A673 (cell line): ENCODE results near the gene ORAI3. TPM values are rescaled to one million over a fixed set of nuclear protein-coding genes. Genes with fewer than 3 reads are reported as not detected.

Experiments
- BruUV-seq: library from RNA; stranded (reverse); fragments of 400-500 nt; replicated peaks from 2 replicates; lab custom pipeline; 2021; lab: Mats Ljungman, UMichigan
- CTCF ChIA-PET: fragments of 300-600 bp; sonication (Branson Sonifier 250); formaldehyde crosslinking; loops from one replicate; lab custom pipeline; 2022; ENCODE audit warnings: antibody characterized with exemption; lab: Charles Lee
- POLR2A ChIA-PET: fragments of 300-600 bp; sonication (Branson Sonifier 250); formaldehyde crosslinking; loops from one replicate; lab custom pipeline; 2022; ENCODE audit warnings: antibody characterized with exemption; ENCODE audit not compliant: low non-redundant PET; lab: Charles Lee
- DNase-seq: peaks from one replicate; pipeline ENCODE4 v3.0.0-alpha.2; 2015; ENCODE audit warnings: low spot score
- H3K27ac ChIP-seq: fragments of 200-600 bp; sonication (generic); 2 replicates; pipeline ENCODE4 v1.5.1; 2016; ENCODE audit warnings: mixed run types, low read depth, mild to moderate bottlenecking, mixed read lengths, antibody characterized with exemption, low read length; ENCODE audit not compliant: poor library complexity, severe bottlenecking
- H3K27me3 ChIP-seq: fragments of 200-600 bp; sonication (generic); replicated peaks from 2 replicates; pipeline ENCODE4 v1.6.1; 2017; ENCODE audit warnings: mixed run types, low read depth, mild to moderate bottlenecking, mixed read lengths, antibody characterized with exemption, low read length; ENCODE audit not compliant: insufficient read depth, poor library complexity
- H3K36me3 ChIP-seq: fragments of 200-600 bp; sonication (generic); 2 replicates; pipeline ENCODE4 v1.6.1; 2016; ENCODE audit warnings: mixed run types, mild to moderate bottlenecking, mixed read lengths, antibody characterized with exemption, low read length; ENCODE audit not compliant: insufficient read depth, poor library complexity, severe bottlenecking
- H3K4me1 ChIP-seq: fragments of 200-600 bp; sonication (generic); 2 replicates; pipeline ENCODE4 v1.6.1; 2017; ENCODE audit warnings: mixed run types, mild to moderate bottlenecking, mixed read lengths, antibody characterized with exemption, low read length; ENCODE audit not compliant: insufficient read depth, poor library complexity, severe bottlenecking
- H3K4me3 ChIP-seq: fragments of 200-600 bp; sonication (generic); 2 replicates; pipeline ENCODE4 v1.5.1; 2016; ENCODE audit warnings: low read depth, mixed run types, mild to moderate bottlenecking, mixed read lengths, low read length; ENCODE audit not compliant: poor library complexity, severe bottlenecking
- H3K9me3 ChIP-seq: fragments of 200-600 bp; sonication (generic); 2 replicates; pipeline ENCODE4 v1.6.1; 2016; ENCODE audit warnings: mixed run types, low read depth, mild to moderate bottlenecking, mixed read lengths, antibody characterized with exemption, low read length; ENCODE audit not compliant: poor library complexity, severe bottlenecking
- CTCF ChIP-seq: fragments of 300-800, 200-600 bp; sonication (generic); conservative IDR thresholded peaks from 2 replicates; pipeline ENCODE4 v1.5.1; 2017; ENCODE audit warnings: low read depth, mild to moderate bottlenecking, antibody characterized with exemption, low read length, moderate library complexity, mixed read lengths
- EZH2 ChIP-seq: fragments of 200-600 bp; sonication (generic); IDR thresholded peaks from 2 replicates; pipeline ENCODE4 v1.6.1; 2017; ENCODE audit warnings: borderline replicate concordance, low read depth, mild to moderate bottlenecking, mixed read lengths, antibody characterized with exemption, low read length; ENCODE audit not compliant: poor library complexity, severe bottlenecking
- intact Hi-C: fragments of 100-400 bp; cut with micrococcal nuclease; formaldehyde crosslinking; loops from one replicate; pipeline ENCODE4 v1.10.0; 2022; ENCODE audit not compliant: unreplicated experiment
- total RNA-seq: library from RNA; stranded (reverse); gene quantifications from 2 replicates; pipeline ENCODE4 v1.2.3, GENCODE V29; 2021

ORAI3 gene
- total RNA-seq, 1 experiment from 2014 or later, result 2.1 TPM

DNA sequence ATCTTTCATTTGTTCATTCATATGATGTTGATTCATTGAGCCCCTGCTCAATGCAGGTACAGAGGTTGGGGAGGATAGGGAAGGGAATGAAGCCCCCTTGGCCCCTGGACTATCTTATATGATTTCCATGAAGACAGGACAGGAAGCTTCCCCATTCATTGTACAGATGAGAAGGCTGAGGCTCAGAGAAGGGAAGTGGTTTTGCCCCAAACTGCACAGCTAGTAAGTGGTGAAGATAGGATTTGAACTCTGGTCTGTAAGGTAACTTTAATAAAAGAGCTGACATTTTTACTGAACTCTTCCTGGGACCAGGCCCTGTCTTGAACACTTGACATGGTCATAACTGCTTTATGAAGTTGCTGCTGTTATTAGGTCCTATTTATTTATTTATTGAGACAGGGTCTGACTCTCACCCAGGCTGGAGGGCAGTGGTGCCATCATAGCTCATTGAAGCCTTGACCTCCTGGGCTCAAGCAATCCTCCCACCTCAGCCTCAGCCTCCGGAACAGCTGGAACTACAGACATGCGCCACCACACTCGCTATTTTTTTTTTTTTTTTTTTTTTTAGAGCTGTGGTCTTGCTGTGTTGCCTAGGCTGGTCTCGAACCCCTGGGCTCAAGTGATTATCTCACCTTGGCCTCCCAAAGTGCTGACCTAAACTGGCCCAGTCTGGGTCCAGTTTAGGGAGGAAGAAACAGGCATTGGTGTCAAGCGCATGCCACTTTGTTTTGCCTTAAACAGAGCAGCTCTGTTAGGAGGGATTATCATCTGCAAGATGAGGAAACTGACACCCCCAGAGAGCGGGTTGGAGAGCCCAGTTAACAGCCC lies 47.5 kb upstream of the ORAI3 start:
- intact Hi-C loops, result no loop called here
- ChIA-PET CTCF (interaction anchor here (0.9 to 2.1 kb wide), 3 partner anchors 56 to 407 kb away, joined by 3 to 18 read pairs (median 5); no protein-coding TSS in a partner anchor), POLR2A (no interaction called here)
- TSS peak; percentile 75 for BruUV-seq
- H3K27ac ChIP-seq, result peak overlapping the region; percentile 82
- no peaks in the 10 kb centered on the region for H3K36me3 ChIP-seq
- H3K4me3 ChIP-seq, result peak overlapping the region; percentile 42
- no peaks in the 10 kb centered on the region for H3K27me3 ChIP-seq
- DNase-seq, result no peak
- peaks cover 27% of the 10 kb centered on the region for H3K4me1 ChIP-seq
- no peaks in the 10 kb centered on the region for H3K9me3 ChIP-seq
- TF ChIP-seq EZH2 (no peak), CTCF (no peak)

GRCh38 chr16:30902029-30902972 lies 46.6 kb upstream of the ORAI3 start:
- peak; percentile 73 for DNase-seq
- no peaks in the 10 kb centered on the region for H3K9me3 ChIP-seq
- H3K27ac ChIP-seq, result peak overlapping the region; percentile 82
- H3K27me3 ChIP-seq, result no peaks in the 10 kb centered on the region
- H3K4me3 ChIP-seq, result peak overlapping the region; percentile 42
- TSS peak; percentile 91 for BruUV-seq
- POLR2A ChIA-PET, result no interaction called here
- H3K4me1 ChIP-seq, result peaks cover 22% of the 10 kb centered on the region
- H3K36me3 ChIP-seq, result no peaks in the 10 kb centered on the region
- TF ChIP-seq EZH2 (no peak), CTCF (no peak)
- intact Hi-C loops, result no loop called here
- CTCF ChIA-PET, result interaction anchor here (1.5 to 2.1 kb wide), 2 partner anchors 57 to 240 kb away, joined by 3 to 18 read pairs; no protein-coding TSS in a partner anchor

GRCh38 chr16:30903002-30903401 lies 45.9 kb upstream of the ORAI3 start:
- BruUV-seq, result no TSS peak

More at GRCh38 chr16:30903002-30903401, 45.9 kb upstream of the ORAI3 start:
- no peaks in the 10 kb centered on the region for H3K27me3 ChIP-seq
- CTCF ChIA-PET, result interaction anchor here (1.5 to 2.1 kb wide), 2 partner anchors 58 to 239 kb away, joined by 3 to 18 read pairs; no protein-coding TSS in a partner anchor
- intact Hi-C loops, result no loop called here
- H3K9me3 ChIP-seq, result no peaks in the 10 kb centered on the region
- no peak overlapping the region for H3K4me3 ChIP-seq
- peak overlapping the region; percentile 82 for H3K27ac ChIP-seq
- no peak for TF ChIP-seq CTCF
- no peak for TF ChIP-seq EZH2
- POLR2A ChIA-PET, result no interaction called here
- DNase-seq, result no peak
- peaks cover 22% of the 10 kb centered on the region for H3K4me1 ChIP-seq
- H3K36me3 ChIP-seq, result no peaks in the 10 kb centered on the region
